Islet of Langerhans (tissue), 1 donor: Measurements from ENCODE around the gene LILRA5.
"Not testable (repeated sequence)": the region's sequence is repeated elsewhere in the genome, so short reads cannot be mapped to it uniquely, and the experiment has no call there.

Source experiments
- FAIRE-seq: peaks from one replicate; lab custom pipeline; 2011; peaks lifted over from hg19 to GRCh38; lab: Jason Lieb, UNC

The LILRA5 gene

DNA sequence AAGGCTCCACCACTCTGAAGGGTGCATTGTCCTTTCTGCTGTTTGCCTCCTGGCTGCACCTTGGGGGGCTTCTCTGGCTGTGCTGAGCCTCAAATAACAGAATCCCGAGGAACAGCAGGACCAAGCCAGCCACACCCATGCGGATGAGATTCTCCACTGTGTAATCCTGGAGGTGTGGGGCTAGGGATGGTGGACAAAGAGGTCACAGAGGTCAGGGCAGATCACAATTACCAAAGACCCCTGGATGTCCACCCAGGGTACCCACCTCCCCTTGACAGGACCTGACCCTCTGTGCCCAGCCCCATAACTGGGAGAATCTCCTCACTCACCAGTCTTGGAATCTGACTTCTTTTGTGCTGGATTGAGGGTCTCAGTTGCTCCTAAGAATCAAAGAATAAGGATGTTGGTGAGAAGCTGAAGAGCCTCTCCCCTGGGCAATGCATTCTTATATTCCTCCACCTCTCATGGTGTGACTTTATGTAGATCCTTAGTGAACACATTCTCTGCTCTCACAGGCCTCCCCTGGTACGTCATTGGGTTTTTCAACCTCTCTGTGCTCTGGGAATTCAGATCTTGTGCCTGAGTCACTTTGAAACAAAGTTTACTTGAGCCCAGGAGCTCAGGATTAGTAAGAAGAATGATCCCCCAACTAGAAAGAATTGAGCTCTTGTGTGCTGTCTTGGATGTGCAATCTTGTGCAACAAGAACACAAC, 20.8 kb upstream of the LILRA5 start:
- FAIRE-seq, result no peak

DNA sequence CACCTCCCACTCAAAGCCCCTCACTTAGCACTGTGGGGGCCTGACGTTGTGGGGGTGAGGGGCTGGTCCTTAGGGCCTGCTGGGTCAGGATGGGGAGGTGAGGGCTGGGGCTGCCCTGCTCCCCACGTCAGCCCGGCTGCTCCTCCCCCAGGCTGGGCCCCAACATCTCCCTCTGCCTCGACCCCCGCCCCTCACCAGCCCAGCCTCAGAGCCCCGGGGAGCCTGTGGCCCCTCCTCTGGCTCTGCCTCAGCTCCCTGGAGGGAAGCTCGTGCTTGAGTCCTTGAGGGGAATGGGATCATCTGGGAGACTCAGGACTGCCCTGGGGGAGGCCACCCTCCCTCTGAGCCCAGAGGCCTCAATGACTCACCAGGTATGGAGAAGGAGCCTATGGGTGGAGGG, 19.2 kb upstream of the LILRA5 start:
- no peak for FAIRE-seq

DNA sequence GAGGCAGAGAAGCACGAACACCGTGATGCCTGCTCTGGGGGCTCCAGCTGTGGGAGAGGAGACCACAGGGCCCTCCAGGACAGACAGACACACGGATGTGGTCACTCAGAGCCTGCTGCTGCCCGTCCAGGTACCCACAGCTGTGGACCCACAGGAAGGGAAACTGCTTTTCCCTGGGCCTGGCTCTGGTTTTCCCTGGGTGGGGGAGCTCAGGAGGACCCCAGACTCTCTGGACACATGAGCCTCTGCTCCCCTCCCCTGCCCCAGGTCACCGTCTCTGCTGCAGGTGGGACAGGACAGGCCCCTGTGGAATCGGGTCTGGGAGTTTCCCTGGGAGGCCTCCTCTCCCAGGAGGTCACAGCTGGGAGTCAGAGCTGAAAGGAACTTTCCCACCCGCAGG, 18.7 kb upstream of the LILRA5 start:
- FAIRE-seq, result no peak

DNA sequence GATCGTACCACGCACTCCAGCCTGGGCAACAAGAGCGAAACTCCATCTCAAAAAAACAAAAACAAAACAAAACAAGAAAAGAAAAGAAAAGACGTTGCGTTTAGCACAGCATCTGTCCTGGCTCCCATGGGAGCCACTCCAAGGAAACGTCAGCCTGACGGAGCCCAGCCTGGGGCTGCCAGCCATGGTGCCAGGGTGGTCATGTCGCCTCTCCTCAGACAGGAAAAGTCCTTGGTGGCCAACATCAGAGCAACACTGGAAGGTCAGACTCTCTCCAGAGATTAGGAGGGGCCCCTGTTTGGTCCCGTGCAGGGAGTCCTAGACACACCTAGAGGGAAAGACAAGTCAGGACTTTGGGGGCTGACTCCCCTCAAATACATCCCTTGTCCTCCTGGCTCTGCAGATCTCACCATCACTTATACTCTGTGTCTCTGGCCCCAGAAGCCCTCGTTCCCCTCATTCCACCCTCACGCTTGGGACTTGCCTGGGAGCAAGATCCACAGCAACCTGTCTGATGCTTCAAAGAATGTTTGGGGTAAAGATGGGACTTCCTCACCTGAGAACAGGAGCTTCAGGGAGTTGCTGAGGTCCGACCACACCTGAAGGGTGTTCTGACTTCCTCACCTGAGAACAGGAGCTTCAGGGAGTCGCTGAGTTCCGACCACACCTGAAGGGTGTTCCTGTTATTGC, 16.7 kb upstream of the LILRA5 start:
- FAIRE-seq, result no peak

DNA sequence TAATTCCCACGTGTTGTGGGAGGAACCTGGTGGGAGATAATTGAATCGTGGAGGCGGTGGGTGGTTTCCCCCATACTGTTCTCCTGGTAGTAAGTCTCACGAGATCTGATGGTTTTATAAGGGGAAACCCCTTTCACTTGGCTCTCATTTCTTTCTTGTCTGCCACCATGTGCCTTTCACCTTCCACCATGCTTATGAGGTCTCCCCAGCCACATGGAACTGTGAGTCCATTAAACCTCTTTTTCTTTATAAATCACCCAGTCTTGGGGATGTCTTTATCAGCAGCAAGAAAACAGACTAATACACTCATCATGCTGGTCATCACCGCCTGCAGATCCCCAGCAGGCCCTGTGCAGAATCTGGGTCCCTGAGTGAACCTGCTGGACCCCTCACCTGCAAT, 15.8 kb upstream of the LILRA5 start:
- not testable (repeated sequence) for FAIRE-seq

DNA sequence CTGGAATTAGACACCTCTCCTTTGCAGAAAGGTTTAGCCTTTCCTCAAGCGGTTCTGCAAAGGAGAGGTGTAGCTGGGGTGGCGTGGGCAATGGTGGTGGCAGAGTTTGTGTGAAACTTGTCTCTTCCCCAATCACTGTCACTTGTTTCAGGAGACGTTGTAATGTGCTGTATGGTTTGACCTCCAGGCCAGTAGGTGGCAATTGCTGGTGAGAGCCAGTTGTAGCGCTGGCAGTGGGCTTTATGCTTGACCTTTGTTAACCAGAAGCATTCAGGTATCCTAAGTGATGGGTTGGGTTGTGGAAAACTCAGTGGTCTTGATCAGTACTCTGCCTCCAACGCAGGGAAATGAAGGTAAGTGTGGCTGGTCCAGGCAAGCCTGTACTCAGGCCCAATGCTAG, 12.7 kb upstream of the LILRA5 start:
- FAIRE-seq, result no peak

DNA sequence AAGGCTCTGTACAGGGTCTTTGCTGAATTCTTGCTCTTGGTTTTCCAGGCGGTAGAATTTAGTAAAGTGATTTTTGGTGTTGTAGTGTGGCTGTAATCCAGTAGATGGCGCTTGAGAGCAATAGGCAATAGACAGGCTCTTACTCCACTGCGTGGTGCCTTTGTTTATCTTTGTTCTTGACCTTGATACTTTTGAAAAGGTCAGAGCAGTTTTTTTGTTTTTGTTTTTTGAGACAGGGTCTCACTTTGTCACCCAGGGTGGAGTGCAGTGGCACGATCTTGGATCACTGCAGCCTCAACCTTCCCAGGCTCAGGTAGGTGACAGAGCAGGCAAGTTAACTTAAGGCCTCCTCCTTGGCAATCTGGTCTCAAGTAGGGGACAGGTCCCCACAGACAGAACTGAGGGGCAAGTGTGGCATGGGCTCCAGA, 12.2 kb upstream of the LILRA5 start:
- FAIRE-seq, result no peak

DNA sequence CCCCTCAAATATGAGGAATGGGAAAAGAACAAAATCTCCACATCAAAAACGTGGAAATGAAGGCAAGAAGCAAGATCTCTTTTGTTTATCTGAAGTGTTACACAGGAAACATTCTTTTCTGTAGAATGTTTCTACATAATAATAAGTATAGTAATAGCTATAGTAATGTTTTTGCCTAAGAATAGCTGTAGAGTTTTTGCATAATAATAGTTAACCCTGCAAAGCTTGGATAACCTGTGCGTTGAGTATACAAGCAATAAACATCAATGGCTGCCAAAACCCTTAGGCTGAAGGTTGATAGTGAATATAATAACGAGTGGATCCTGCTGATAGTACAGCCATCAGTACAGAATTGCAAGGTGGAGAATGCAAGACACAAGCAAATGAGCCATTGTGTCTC, 11.1 kb upstream of the LILRA5 start:
- FAIRE-seq, result no peak

DNA sequence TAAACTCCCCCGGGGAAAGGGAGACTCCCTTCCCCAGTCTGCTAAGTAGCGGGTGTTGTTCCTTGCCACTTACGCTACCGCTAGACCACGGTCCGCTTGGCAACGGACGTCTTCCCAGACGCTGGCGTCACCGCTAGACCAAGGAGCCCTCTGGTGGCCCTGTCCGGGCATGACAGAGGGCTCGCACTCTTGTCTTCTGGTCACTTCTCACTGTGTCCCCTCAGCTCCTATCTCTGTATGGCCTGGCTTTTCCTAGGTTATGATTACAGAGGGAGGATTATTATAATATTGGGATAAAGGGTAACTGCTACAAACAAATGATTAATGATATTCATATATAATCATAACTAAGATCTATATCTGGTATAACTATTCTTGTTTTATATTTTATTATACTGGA, 10.0 kb upstream of the LILRA5 start:
- FAIRE-seq, result not testable (repeated sequence)

DNA sequence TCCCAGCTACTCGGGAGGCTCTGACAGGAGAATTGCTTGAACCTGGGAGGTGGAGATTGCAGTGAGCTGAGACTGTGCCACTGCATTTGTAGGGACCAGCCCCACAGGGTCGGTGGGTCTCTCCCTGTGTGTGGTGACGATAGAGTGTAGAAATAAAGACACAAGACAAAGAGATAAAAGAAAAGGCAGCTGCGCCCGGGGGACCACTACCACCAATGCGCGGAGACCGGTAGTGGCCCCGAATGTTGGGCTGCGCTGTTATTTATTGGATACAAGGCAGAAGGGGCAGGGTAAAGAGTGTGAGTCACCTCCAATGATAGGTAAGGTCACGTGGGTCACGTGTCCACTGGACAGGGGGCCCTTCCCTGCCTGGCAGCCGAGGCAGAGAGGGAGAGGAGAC, 9.3 kb upstream of the LILRA5 start:
- not testable (repeated sequence) for FAIRE-seq

DNA sequence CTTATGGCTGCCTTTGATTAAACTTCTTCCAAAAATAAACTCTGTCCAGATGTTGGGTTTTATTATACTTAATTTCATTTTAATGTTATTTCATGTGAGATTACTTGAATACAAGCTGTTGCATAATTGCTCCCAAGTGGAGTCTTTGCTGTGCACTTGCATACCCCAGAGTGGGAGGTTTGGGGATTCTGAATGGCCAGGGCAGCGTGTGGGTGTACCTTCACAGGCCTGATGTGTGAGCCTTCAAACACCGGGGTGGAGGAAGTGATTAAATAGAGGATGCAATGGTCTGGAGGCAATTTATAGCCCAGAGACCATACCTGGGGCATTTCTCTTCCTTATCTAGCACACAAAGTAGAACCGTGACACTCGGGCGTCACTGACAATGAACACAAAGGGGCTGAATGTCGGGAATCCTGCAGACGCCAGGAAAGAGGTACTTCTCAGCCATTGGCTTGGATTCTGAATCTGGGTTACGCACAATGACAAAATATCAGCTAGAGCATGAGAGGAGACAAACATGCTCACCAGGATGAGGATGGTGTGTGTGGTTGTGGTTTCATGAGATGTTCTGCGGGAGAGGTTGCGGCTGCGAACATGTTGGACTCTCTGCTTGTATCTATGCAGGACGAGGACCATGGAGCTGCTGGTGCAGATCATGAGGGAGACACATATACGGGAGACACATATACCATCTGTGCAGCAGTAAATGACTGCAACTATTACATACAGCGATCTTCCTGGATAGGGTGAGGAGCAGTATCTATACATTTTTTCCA, 7.1 kb upstream of the LILRA5 start:
- no peak for FAIRE-seq

DNA sequence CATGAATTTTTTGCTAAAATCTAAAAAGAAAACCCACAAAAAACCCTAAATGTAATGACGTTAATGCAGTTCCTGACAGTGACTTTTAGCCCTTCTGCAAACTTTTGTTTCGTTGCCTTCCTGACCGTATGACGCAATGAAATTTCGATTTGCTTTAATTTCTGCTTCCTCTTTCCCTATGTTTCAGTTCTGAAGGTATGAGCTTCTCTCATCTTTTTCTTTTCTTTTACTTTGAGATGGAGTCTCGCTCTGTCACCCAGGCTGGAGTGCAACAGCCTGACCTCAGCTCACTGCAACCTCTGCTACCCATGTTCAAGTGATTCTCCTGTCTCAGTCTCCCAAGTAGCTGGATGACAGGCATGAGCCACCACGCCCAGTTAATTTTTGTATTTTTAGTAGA, 6.1 kb upstream of the LILRA5 start:
- FAIRE-seq, result no peak

DNA sequence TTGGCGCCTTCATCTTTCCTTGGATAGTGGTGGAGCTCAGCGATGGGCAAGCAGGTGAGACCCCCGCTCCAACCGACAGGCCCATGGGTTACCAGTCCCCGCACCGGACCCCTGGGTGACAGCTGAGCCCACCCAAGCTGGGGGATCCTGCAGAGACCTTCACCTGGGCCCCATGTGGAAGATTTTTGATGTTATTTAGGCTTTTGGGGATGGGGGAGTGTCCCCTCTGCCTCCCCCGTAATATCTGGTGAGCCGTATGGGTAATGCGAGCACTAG, 4.9 kb upstream of the LILRA5 start:
- FAIRE-seq, result no peak

DNA sequence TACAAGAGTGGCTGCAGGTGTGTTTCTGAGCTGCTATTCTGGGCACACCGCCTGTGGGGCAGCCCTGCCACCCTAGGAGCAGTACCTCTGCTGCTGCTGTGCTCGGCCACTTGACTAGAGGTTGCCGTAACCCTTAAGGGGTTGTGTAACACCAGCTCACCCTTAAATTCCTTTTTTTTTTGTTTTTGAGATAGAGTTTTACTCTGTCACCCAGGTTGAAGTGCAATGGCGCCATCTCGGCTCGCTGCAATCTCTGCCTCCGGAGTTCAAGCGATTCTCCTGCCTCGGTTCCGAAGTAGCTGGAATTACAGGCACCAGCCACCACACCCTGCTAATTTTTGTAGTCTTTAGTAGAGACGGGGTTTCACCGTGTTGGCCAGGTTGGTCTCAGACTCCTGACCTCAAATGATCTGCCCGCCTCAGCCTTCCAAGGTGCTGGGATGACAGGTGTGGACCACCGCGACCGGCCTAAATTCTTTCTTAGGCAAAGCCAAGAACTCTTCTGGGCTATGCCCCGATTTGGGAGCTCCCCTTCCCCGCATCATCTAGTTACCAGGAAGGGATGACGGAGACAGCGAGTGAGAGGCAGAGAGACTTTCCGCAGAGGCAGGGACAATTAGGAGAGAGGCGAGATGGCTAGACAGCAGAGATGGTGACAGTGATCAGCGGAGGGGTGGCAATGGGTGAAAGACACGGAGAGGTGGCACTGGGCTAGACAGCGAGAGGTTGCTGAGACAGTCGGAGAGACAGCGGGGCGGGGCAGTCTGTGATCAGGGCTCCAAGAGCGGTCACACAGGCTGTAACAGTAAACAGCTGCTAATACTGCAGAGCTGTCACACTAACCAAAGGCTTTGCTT, 4.4 kb upstream of the LILRA5 start:
- no peak for FAIRE-seq

DNA sequence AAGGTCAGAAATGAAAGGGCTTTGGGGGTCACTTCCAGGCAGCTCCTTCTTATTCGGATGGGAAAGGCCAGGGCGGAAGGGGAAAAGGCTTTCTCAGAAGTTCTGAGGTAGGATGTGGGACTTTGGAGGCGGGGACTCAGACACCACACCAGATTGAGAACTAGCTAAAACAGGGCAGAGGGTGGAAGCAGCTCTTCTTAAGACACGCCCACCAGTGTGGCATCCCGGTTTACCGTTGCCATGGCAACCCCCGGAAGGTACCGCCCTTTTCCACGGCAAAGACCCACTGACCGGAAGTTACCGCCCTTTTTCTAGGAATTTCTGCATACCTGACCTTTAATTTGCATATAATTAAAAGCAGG, 3.8 kb upstream of the LILRA5 start:
- no peak for FAIRE-seq

DNA sequence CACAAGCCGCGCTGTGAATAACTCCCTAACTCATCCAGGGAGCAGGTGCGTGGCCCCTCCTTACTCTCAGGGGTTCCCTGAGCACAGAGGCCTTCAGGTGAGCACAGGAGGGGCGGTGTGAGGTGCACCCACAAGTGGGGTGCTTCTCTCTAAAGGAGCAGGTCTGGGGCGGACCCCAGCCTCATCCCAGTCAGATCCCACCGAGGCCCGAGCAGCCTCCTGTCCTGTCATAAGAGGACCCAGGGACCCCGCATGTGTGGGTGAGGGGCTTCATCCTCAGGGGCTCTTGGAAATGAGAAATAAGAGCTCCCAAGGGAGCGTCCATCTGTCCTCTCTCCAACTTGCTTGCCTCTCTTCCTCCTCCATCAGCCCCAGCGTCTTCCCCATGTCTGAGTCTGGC, 3.0 kb upstream of the LILRA5 start:
- no peak for FAIRE-seq

DNA sequence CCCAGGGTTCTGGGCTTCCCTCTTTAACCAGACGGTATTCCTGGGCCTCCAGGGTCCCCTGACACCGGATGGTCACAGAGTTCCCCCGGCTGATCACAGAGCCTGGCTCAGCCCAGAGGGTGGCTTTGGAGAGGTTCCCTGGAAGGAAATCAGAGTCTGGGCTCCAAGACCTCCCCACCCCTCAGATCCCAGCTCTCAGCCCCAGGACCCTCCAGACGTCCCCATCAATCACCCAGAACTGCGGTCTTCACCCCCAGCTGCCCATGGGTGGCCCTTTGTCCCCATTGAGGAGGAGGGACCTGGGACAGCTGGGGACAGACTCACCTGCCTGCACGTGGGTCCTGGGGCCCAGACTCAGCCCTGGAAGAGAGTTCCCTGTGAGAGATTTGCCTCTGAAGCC, 955 bp downstream of the LILRA5 start:
- FAIRE-seq, result no peak

DNA sequence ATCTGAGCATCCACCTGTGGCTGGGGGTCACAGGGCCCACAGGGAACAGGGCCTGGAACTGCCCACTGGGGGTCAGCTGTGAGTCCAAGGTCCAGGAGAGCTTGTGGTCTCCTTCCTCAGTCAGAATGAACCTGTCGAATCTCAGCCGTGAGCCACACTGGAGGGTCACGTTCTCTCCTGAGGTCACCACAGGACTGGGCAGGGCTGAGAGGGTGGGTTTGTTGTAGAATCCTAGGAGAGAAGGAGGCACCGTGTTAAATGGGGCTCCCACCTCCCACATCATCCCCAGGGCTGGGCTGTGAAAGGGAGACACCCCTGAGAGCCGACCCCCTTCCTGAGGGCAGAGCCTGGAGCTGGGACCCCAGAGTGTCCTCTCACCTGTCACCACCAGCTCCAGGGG, 1.5 kb downstream of the LILRA5 start:
- no peak for FAIRE-seq

DNA sequence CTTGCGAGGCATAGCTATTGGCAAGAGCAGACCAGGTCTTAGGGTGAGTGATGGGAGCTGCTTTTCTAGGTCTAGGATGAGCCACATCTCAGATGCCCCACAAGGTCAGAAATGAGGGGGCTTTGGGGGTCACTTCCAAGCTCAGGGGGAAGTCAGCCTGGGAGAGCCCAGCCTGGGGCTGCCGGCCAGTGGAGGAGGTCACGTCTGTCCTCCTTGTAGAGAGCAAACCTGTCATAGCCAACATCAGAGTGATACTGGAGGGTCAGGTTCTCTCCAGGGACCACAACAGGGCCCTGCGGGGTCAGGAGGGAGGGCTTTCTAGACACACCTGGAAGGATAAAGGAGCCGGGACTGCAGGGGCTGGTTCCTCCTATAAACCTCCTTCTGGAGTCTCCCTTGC, 2.4 kb downstream of the LILRA5 start:
- FAIRE-seq, result no peak

DNA sequence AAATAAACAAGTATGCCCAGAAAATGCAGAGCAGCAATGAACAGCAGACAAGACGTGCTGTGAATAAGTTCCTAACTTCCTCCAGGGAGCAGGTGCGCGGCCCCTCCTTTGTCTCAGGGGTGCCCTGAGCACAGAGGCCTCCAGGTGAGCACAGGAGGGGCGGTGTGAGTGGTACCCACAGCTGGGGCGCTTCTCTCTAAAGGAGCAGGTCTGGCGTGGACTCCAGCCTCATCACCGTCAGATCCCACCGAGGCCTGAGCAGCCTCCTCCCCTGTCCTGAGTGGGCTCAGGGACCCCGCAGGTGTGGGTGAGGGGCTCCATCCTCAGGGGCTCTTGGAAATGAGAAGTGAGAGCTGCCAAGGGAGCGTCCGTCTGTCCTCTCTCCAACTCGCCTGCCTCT, 3.2 kb downstream of the LILRA5 start:
- no peak for FAIRE-seq

DNA sequence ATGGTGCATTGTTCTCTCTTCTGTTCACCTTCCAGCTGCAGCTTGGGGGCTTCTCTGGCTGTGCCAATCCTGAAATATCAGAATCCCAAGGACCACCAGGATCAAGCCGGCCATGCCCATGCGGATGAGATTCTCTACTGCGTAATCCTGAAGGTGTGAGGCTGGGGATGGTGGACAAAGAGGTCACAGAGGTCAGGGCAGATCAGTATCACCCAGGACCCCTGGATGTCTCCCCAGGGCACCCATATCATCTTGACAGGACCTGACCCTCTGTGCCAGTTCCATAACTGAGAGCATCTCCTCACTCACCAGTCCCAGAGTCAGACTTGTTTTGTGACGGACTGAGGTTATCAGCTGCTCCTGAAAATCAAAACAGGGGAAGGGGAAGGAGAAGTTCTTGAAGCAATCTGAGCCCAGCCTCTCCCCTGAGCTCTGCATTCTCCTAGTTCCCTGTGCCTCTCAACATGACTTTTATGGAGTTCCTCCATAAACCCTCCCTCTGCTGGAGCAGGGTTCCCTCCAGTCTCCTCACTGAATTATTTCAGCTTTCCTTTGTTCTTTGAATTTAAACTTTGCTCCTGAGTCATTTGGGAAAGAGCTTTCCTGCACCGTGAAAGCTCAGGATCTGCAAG, 5.5 kb downstream of the LILRA5 start:
- FAIRE-seq, result no peak

DNA sequence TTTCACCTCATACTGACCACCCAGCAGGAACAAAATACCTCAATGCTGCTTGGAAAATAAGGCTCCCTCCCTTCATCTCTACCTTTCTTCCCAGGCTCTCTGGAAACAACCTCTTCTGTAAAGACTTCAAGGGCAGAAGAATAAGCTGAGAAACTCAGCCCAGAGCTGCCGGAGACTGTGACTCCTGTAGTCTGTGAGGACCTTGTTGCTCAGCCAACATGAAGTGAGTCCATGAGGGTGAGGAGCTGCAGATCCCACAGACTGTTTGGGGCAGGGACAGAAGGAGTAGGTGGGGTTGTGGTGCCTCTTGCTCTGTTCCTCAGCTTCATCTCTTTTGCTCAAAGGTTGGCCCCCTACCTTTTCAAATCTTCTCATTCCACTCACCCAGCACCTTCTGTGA, 7.8 kb downstream of the LILRA5 start:
- FAIRE-seq, result no peak
